Activated T-helper 9 cell treated with anti-CD3 and anti-CD28 coated beads, Interleukin-2, amount 50 U/mL, for 16 hours (primary cell): ENCODE data around the gene SPG21.

Experiments
- DNase-seq: peaks from one replicate; pipeline ENCODE4 v3.0.0-alpha.2; 2020; ENCODE audit warnings: low read depth

SPG21 gene

DNA sequence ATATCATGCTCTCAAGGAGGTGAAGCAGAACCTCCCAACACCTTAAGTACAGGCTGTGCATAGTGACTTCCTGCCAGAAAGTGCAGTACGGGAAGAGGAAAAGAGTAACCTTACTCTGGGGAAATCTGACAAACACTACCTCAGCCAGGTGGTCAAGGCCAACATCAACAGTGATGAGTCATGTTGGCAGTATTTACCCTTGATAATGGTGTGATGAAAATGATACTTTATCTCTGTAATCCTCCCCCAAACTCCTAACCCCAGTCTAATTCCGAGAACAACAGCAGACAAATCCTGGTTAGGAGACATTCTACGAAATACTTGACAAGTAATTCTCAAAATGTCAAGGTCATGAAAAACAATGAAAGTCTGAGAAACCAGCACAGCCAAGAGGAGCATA lies 51.5 kb downstream of the SPG21 start:
- no peak for DNase-seq

DNA sequence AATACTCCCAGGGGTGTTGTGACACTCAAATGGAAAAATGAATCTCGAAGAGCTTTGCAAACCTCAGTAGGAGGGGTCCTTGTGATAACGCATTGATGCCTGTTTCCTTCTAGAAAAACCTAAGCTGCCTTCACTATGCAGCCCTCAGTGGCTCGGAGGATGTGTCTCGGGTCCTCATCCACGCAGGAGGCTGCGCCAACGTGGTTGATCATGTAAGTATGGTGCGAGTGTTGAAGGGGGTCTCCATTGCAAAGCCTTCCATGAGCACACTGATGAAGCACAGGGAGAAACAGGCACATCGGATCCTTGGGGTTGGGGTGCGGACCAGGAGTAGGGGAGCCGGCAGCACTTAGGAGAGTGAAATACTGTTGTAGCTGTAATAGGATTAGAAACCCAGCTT lies 55.7 kb downstream of the SPG21 start:
- DNase-seq, result no peak

DNA sequence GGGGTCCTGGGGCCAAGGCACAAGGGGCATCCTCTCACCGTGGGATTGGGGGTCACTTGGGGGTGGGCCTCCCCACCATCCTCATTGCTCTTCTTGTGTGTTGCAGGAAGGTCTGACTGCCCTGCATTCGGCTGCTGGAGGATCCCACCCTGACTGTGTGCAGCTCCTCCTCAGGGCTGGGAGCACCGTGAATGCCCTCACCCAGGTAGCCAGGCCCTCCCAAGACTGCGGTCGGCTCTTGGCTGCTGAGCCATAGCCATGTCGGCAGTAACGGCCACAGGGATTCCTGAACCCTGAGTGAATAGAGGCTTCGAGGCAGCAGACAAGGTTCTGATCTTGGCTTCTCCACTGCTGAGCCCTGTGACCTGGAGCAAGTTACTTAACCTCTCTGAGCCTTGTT lies 58.3 kb downstream of the SPG21 start:
- no peak for DNase-seq

DNA sequence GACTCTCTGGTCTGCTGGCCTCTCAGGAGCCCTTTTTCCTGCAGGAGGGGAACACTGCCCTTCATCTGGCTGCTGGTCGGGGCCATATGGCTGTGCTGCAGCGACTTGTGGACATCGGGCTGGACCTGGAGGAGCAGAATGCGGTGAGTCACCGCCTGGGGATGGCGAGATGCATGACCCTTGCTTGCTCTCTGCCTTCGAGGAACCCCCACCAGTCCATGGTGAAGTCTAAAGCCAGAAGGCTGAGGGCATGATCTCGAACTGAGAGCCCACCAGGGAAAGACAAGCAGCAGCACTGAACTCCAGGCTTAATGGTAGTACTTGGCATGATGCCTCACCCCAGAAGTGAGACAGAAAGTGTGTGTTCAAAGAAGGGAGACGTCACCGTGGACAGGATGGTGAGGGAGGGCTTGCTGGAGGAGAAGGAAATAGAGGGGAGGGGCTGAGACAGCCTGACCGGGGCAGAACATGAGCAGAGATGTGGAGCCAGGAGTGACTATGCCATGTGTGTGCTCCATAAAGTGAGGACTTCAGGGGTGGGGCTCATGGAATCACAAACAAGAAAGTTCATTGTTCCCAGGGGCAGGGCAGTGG lies 58.8 kb downstream of the SPG21 start:
- no peak for DNase-seq

DNA sequence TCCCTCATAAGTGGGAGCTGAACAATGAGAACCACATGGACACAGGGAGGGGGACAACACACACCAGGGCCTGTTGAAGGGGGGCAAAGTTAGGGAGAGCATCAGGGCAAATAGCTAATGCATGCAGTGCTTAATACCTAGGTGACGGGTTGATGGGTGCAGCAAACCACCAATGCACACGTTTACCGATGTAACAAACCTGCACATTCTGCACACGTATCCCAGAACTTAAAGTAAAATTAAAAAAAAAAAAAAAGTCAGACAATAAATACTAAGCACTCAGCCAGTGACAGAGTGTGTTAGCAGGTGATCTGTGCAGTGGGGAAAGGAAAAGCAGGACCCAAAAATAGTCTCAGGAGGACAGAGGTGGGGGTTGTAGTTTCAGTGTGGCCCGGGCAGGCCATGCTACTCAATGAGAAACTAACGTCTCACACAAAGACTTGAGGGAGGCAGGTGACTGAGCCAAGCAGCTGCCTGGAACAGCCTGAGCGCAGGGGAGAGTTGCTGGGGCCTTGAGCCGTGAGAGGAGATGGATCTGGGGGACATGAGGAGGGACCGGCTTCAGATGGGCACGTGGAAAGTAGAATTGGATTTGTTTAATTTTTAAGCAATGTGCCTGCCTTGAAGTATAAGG lies 59.6 kb downstream of the SPG21 start:
- DNase-seq, result no peak

DNA sequence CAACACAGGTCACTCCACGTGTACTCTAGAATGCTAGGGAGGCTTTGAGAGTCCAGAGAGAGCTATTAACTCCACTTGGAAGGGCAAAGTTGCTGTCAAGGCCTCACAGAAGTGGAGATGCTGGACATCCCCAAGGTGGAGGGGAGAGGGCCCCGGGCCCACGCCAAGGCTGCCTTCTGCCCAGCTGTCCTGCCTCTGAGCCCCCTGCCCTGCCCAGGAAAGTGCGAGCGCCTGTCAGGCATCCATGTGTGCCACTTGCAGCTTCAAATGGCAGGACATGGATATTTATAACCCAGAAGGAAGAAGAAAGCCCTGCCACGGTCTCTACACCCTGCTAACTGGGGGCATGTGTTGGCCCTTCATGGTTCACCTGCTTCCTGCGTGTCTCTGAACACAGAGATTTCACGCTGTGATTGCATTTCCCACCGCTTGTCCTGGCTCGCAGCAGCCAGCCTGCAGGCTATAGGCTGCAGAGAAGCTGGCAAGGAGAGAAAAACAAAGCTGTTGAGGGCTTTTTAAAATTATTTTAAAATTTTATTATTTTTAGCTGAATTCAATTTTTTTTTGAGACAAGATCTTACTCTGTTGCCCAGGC lies 61.0 kb downstream of the SPG21 start:
- no peak for DNase-seq

DNA sequence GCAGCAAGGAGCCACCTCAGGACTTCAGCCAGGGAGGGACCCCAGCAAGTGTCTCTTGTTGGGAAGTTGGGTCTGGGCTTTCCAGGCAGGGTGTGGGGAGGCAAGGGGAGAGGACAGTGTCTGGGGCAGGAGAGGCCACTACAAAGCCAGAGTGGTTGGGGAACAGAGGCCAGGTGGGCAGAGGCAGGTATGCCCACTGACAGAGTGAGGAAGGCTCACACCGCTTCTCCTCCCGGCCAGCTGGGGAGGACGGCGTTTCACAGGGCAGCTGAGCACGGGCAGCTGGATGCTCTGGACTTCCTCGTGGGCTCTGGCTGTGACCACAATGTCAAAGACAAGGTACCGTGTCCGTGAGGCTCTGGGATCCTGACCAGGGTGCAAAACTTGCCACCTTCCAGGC lies 63.1 kb downstream of the SPG21 start:
- DNase-seq, result no peak

DNA sequence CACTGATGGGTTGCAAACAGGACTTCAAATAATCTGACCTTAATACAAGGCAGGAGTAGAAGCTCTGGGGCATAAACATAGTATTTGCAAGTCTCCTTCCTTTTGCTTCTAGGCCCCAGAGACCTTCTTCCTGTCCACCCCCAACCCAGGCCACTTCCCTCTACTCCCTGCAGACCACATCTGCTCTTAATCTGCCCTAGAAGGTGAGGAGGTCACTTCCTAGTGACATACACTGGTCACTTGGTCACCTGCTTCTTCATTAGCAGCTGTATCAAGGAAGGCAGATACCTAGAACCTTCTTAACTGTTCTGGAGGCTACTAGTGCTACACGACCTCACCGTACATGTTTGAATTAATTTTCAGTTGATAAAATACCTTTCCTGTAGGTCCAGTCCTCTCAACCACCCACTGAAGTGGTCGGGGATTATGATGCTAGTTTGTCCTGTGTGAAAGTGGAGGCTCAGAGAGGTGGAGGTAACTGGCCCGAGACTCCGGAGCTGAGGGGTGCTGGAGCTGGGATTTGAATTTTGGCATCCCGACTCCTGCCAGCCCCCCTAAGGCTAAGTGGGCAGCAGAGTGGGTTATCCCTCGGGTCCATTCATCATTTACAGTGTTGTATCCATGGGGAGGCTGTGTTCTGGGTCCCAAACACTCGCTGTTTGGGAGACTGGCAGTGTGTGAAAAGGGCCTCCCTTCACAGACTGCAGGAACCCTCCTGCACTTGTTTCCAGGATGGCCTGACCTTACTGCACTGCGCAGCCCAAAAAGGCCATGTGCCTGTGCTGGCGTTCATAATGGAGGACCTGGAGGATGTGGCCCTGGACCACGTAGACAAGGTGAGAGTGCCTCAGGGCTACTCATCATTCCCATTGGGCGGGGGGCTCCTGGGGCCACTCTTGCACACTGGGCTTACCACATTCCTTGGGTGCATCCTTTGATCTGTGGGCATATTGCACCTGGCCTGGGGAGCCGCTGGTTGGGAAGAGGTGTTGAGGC lies 64.1 kb downstream of the SPG21 start:
- DNase-seq, result no peak

DNA sequence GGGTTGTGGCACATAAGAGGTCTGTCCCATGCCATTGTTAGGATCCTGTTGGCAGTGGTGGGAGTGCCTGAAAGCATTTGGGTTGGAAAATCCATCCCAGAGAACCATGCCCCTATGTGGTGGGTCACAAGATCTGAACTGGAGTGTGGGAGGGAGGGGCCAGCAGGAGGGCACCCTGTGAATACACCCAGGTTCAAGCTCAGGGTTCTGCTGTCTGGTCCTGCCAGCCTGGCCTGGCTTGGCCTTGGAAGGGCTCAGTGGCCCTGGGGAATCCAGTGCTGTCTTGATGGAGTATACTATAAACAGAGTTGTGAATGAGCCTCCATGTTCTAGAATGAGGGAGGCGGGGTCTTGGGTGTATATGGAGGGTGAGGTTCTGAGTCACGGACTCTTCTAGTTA lies 66.2 kb downstream of the SPG21 start:
- DNase-seq, result no peak

DNA sequence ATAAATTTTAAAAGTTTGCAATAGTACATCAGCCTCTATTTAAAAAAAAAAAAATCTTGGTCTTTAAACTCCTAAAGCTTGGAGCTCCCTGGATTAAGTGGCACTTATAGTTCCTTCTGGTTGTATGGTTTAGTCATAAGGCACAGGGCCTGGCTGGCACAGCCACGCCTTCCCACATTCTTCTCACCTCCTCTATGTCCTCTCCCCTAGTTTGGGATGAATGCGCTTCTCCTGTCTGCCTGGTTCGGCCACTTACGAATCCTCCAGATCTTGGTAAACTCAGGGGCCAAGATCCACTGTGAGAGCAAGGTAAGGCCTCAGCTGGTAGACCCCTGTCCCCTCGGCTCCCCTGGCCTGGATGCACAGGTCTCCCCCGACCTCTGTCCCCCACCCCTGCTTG lies 68.0 kb downstream of the SPG21 start:
- DNase-seq, result no peak

DNA sequence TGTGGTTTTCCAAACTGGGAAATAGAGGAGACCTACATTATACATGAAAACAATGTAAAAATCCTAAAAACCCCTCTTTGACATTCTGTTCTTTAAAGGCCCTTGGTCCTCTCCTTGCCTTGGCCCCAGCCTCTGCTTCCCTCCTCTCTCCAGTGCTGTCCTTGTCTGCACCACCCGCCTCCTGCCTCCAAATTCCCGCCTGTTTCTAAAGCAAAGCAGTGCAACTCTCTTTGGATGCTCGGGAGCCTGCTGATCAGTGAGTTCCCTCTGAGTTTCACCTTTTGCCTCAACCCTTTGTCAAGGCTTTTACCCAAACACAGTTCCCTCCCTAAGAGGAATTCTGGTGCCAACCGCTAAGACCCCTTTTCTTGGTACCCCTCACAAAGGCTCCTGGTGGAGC lies 70.0 kb downstream of the SPG21 start:
- no peak for DNase-seq

DNA sequence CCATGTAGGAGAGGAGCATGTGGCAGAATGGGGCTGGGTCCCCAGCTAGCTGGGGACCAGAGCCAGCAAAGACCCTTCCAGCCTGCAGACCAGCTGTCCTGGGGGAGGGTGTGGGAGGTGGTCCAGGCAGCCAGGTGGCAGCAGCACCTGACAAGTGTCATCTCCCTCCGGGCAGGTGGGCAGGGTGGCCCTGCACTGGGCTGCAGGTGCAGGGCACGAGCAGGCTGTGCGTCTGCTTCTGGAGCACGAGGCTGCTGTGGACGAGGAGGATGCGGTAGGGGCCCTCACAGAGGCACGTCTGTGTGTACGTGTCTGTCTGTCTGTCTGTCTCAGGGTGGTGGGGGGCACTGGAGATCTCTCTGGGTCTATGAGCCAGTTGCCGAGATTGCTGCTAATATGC lies 72.5 kb downstream of the SPG21 start:
- DNase-seq, result no peak

DNA sequence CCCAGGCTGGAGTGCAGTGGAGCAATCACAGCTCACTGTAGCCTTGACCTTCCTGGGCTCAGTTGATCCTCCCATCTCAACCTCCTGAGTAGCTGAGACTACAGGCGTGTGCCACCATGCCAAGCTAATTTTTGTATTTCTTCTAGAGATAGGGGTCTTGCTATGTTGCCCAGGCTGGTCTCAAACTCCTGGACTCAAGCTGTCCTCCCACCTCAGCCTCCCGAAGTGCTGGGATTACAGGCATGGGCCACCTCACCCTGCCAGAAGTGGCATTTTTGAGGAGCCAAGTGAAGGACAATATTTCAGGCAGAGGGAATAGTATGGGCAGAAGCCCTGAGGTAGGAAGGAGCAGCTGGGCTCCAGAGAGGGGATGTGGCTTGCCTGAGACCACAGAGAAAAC lies 73.3 kb downstream of the SPG21 start:
- DNase-seq, result no peak

DNA sequence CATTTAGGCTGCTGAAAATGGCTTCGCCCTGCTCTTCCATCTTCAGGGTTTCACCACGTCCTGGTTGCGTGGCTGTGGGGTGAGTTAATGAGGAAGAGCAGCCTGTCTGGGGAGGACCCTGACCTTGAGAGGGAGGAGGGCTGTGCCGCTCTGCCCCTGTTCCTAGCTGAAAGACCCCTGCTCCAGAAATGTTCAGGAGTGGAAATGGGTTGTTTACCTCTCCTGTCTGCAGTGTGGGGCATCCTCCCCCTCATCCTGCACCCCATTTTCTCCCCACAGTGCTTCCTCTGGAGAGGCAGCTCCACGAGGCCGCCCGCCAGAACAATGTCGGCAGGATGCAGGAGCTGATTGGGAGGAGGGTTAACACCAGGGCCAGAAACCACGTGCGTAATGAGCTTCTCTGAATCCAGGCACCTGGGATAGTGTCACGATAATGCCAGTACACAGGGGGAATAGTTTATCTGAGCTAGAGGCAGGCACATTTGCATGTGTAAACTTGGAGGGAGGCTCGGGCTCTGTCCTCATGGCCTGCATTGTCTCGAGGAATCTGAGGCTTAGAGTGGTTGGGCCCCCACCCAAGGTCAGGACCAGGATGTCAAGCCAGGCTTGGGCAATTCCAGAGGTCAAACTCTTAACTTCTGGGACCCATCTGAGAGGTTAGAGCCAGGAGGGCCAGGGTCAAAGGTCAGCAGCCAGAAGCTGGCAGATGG lies 74.0 kb downstream of the SPG21 start:
- no peak for DNase-seq
